ENCODE measurements around the gene SCLY.

Gene SCLY

DNA sequence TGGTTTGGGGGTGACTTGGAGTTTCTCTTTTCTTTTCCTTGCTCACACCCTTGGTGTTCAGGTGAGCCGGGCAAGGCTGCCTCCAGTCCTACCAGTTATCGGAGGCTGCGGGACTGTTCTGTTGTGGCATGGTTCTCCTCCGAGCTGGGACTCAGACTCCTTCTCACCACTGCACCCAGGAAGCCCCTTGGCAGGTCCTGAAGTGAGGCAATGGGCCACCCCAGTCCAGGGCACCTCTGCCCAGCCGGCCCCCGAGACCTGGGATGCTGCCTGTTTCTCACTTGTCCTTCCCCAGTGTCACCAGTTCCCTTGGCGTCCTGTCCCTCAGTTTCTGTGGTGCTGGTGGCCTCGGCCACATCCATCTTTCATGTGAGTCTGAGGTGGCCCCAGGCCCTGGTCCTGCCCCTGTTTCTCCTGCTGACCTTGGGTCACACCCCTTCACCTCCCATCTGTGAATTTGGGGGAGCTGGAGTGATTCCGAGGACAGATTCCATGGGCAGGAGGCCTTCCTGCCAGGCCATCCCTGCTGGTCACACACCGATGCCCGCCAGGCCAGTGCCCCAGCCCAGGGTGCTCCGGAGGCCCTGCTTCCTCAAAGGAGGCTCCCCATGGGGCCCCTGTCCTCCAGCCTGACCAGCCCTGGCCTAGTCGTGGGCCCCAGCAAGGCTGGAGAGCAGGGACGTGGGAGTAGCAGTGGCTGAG, 71.1 kb downstream of the SCLY start:
- TF ChIP-seq EP300 (IDR thresholded peaks at IDR 0.05; ENCODE audit: borderline replicate concordance) (no peak), EGR1 (IDR thresholded peaks at IDR 0.05) (no peak), USF1 (IDR thresholded peaks at IDR 0.05) (no peak), YY1 (IDR thresholded peaks at IDR 0.05; ENCODE audit: low read depth) (no peak), NFIC (IDR thresholded peaks at IDR 0.05) (no peak), CEBPB (IDR thresholded peaks at IDR 0.05) (no peak), ZBTB7A (IDR thresholded peaks at IDR 0.05; ENCODE audit: low read depth) (no peak), MAX (IDR thresholded peaks at IDR 0.05) (no peak), FOXM1 (IDR thresholded peaks at IDR 0.05; ENCODE audit: borderline replicate concordance, low read depth) (no peak), CREB1 (IDR thresholded peaks at IDR 0.05; ENCODE audit: low read depth) (no peak), RAD21 (IDR thresholded peaks at IDR 0.05; ENCODE audit: low read depth) (no peak), TAF1 (IDR thresholded peaks at IDR 0.05; ENCODE audit: low read depth) (no peak), TCF12 (IDR thresholded peaks at IDR 0.05; ENCODE audit: low read depth) (no peak), TEAD4 (IDR thresholded peaks at IDR 0.05) (no peak)

DNA sequence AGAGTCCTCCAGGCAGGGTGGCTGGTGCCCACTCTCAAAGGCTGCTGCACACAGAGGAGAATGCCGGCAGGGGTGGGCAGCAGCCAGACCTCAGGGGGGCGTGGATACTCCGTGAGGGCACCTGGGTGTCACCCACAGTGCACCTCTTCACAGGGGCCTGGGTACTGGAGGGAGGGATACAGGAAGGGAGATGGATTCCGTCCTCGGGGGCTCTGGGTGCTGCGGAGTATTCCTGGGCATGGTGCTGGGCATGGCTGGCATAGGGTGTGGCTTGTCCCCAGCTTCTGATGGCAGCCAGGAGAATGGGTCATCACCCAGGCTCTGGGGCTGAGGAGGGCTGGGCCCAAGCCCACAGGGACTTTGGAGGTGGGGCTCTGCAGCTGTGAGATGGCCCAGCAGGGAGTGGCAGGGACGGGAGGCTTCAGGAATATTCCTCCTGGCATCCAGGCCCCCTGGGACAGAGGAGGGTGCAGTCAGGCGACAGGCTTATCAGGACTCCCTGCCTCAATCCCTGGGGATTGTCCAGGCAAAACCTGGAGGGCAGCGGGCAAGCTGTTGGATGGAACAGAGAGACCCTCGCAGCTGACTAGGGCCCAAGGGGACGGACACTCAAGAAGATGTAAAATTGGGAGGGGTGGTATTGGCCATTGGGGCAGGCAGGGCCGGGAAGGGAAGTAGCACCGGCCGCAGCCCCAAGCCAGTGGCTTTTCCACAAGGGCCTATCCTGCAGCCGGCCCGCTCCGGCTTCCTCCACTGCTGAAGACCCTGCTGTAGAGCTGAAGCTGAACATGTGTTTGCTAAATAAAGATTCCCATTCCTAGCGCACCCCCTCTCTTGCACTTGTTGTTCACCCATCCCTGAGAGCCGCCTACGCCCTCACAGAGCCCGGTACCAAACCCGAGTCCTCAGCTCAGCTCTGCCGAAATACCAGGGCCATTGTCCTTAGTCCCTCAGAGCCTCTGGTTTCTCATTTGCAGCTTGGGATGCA, 72.0 kb downstream of the SCLY start:
- no peak for TF ChIP-seq EP300 (IDR thresholded peaks at IDR 0.05; ENCODE audit: borderline replicate concordance)
- TF ChIP-seq TCF12 (IDR thresholded peaks at IDR 0.05; ENCODE audit: low read depth): no peak
- no peak for TF ChIP-seq RAD21 (IDR thresholded peaks at IDR 0.05; ENCODE audit: low read depth)
- no peak for TF ChIP-seq ZBTB7A (IDR thresholded peaks at IDR 0.05; ENCODE audit: low read depth)

GRCh38 chr2:238133499-238134392, 72.9 kb downstream of the SCLY start:
- TF ChIP-seq MAX (IDR thresholded peaks at IDR 0.05): no peak
- TF ChIP-seq TEAD4 (IDR thresholded peaks at IDR 0.05): no peak
- no peak for TF ChIP-seq NFIC (IDR thresholded peaks at IDR 0.05)

DNA sequence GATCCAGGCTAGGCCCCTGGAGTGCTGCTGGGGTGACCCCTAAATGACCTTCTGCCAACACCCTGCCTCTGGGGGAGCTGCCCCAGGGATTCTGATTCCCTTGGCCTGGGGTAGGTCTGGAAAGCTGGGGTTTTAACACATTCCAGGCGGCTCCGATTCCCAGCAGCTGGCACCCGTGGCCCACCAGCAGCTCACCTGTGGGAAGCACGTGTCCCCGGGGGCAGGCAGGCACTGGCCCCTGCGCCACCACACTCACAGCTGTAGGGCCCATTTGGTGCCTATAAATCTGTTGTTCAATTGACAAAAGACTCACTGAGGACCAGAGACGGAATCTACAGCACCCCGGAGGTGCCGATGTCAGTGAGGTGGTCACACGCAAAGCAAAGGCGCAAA, 73.6 kb downstream of the SCLY start:
- TF ChIP-seq TAF1 (IDR thresholded peaks at IDR 0.05; ENCODE audit: low read depth) (no peak), CEBPB (IDR thresholded peaks at IDR 0.05) (no peak), TCF12 (IDR thresholded peaks at IDR 0.05; ENCODE audit: low read depth) (no peak), NFIC (IDR thresholded peaks at IDR 0.05) (no peak), USF1 (IDR thresholded peaks at IDR 0.05) (no peak), EGR1 (IDR thresholded peaks at IDR 0.05) (no peak), CREB1 (IDR thresholded peaks at IDR 0.05; ENCODE audit: low read depth) (no peak), RAD21 (IDR thresholded peaks at IDR 0.05; ENCODE audit: low read depth) (no peak), TEAD4 (IDR thresholded peaks at IDR 0.05) (no peak), MAX (IDR thresholded peaks at IDR 0.05) (no peak), ZBTB7A (IDR thresholded peaks at IDR 0.05; ENCODE audit: low read depth) (no peak), YY1 (IDR thresholded peaks at IDR 0.05; ENCODE audit: low read depth) (no peak), EP300 (IDR thresholded peaks at IDR 0.05; ENCODE audit: borderline replicate concordance) (no peak), FOXM1 (IDR thresholded peaks at IDR 0.05; ENCODE audit: borderline replicate concordance, low read depth) (no peak)
- TF ChIP-seq, protein P1, sequence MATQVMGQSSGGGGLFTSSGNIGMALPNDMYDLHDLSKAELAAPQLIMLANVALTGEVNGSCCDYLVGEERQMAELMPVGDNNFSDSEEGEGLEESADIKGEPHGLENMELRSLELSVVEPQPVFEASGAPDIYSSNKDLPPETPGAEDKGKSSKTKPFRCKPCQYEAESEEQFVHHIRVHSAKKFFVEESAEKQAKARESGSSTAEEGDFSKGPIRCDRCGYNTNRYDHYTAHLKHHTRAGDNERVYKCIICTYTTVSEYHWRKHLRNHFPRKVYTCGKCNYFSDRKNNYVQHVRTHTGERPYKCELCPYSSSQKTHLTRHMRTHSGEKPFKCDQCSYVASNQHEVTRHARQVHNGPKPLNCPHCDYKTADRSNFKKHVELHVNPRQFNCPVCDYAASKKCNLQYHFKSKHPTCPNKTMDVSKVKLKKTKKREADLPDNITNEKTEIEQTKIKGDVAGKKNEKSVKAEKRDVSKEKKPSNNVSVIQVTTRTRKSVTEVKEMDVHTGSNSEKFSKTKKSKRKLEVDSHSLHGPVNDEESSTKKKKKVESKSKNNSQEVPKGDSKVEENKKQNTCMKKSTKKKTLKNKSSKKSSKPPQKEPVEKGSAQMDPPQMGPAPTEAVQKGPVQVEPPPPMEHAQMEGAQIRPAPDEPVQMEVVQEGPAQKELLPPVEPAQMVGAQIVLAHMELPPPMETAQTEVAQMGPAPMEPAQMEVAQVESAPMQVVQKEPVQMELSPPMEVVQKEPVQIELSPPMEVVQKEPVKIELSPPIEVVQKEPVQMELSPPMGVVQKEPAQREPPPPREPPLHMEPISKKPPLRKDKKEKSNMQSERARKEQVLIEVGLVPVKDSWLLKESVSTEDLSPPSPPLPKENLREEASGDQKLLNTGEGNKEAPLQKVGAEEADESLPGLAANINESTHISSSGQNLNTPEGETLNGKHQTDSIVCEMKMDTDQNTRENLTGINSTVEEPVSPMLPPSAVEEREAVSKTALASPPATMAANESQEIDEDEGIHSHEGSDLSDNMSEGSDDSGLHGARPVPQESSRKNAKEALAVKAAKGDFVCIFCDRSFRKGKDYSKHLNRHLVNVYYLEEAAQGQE (IDR thresholded peaks at IDR 0.05; ENCODE audit: low read depth): no peak

DNA sequence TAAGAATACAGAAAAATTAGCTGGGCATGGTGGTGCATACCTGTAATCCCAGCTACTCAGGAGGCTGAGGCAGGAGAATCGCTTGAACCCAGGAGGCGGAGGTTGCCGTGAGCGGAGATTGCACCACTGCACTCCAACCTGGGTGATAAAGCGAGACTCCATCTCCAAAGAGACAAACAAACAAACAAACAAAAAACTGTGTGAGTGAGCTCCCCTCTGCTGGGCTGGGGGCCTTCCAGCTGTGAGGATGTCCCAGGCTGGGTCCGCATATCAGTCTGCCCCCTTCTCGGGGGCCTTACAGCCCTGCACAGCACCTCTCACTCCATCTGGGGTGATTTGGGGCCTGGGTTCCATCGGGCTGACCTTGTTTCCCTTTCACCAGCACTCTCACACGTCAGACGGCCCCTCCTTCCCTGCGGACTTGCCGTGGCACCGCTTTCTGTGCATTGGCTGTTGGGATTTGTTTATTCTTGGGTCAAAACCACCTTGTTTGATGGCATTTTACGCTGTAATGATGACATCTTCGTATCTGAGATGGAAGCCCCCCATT, 74.9 kb downstream of the SCLY start:
- TF ChIP-seq, protein P1 (IDR thresholded peaks at IDR 0.05; ENCODE audit: low read depth): no peak
- TF ChIP-seq TAF1 (IDR thresholded peaks at IDR 0.05; ENCODE audit: low read depth) (no peak), CEBPB (IDR thresholded peaks at IDR 0.05) (no peak), EP300 (IDR thresholded peaks at IDR 0.05; ENCODE audit: borderline replicate concordance) (no peak), CREB1 (IDR thresholded peaks at IDR 0.05; ENCODE audit: low read depth) (no peak), TCF12 (IDR thresholded peaks at IDR 0.05; ENCODE audit: low read depth) (no peak), USF1 (IDR thresholded peaks at IDR 0.05) (no peak), EGR1 (IDR thresholded peaks at IDR 0.05) (no peak), MAX (IDR thresholded peaks at IDR 0.05) (no peak), TEAD4 (IDR thresholded peaks at IDR 0.05) (no peak), YY1 (IDR thresholded peaks at IDR 0.05; ENCODE audit: low read depth) (no peak), ZBTB7A (IDR thresholded peaks at IDR 0.05; ENCODE audit: low read depth) (no peak), NFIC (IDR thresholded peaks at IDR 0.05) (no peak), RAD21 (IDR thresholded peaks at IDR 0.05; ENCODE audit: low read depth) (no peak), FOXM1 (IDR thresholded peaks at IDR 0.05; ENCODE audit: borderline replicate concordance, low read depth) (no peak)
